Skeletal muscle satellite cell (primary cell): Measurements from ENCODE around the gene PYGM.

Source experiments
- H3K27me3 ChIP-seq: 2 replicates; pipeline ENCODE4 v1.7.0; 2013; ENCODE audit warnings: low read length; ENCODE audit not compliant: control insufficient read depth, insufficient read depth
- H3K36me3 ChIP-seq: 2 replicates; pipeline ENCODE4 v1.7.0; 2013; ENCODE audit warnings: mild to moderate bottlenecking, control low read depth, low read length; ENCODE audit not compliant: insufficient read depth
- H3K4me1 ChIP-seq: 2 replicates; pipeline ENCODE4 v1.7.0; 2013; ENCODE audit warnings: low read length; ENCODE audit not compliant: control insufficient read depth, insufficient read depth
- H3K4me2 ChIP-seq: 2 replicates; pipeline ENCODE4 v1.7.0; 2013; ENCODE audit warnings: mild to moderate bottlenecking, low read length
- H3K4me3 ChIP-seq: 2 replicates; pipeline ENCODE4 v1.7.0; 2013; ENCODE audit warnings: low read length
- H3K9ac ChIP-seq: 2 replicates; pipeline ENCODE4 v1.7.0; 2013; ENCODE audit warnings: mild to moderate bottlenecking, low read depth, low read length, moderate library complexity
- H3K9me3 ChIP-seq: replicated peaks from 2 replicates; pipeline ENCODE4 v1.7.0; 2013; ENCODE audit warnings: mild to moderate bottlenecking, control low read depth, low read length

The PYGM gene

DNA sequence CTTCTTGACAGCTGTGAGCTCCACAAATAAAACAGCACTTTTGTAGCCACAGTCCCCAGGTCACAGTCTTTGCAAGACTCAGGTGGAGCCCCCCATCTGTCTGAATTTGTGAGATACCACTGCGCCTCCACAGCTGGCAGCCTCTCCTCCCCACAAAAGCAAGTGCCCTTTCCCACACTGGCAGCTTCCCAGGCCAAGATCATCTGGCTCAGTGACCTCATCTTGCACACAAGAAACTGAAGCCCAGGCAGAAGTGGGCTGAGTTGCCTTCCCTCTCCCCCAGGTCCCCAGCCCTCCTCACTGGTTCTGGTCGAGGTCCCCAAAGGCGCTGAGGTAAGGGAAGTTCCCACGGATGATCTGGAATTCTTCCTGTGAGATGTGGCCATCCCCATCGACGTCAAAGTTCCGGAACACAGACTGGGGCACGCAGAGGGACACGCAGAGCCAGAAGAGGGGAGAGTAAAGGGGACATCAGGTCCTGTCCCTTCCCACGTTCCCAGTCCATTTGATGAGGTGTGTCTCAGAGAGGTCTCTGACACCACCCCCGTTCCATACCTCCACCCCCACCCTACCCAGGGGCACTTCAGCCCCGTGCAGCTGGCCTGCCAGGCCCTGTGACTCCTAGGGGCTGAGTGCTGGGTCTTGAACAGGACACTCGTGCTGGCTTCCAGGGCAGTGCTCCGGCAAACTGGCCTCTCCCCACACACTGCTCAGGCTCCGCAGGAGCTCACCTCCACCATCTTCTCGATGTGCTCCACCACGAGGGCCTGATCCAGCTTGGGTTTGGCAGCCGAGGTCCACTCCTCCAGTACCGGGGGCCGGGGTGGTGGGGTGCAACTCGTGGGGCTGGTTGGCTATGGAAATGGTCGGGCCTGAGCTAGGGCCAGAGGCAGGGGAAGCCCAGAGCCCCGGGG, 24.7 kb downstream of the PYGM start:
- H3K36me3 ChIP-seq = no peaks in the 10 kb centered on the region
- no peak overlapping the region for H3K9ac ChIP-seq

DNA sequence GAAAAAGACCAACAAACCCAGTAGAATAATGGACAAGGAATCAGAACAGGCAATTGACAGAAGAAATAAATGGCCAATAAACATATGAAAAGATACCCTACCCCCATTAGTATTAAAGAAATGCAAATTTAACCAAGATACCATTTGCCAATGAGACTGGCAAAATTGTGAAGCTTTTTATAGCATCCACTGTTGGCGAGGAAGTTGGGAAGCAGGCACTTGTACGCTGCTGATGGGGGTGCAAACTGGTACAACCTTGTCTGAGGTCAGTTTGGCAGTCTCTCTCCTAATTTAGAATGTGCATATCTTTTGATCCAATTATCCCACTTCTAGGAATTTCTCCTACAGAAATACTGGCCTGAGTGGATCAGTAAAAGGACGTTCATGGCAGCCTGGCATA, 28.2 kb downstream of the PYGM start:
- Histone ChIP-seq H3K36me3 (no peaks in the 10 kb centered on the region), H3K9me3 (no peaks in the 10 kb centered on the region), H3K4me1 (no peaks in the 10 kb centered on the region), H3K4me3 (no peak overlapping the region), H3K9ac (no peak overlapping the region), H3K4me2 (no peak overlapping the region), H3K27me3 (peaks cover 55% of the 10 kb centered on the region)

More for the DNA sequence above, 24.7 kb downstream of the PYGM start:
- Histone ChIP-seq H3K4me3 (no peak overlapping the region), H3K4me2 (no peak overlapping the region), H3K4me1 (no peaks in the 10 kb centered on the region), H3K9me3 (no peaks in the 10 kb centered on the region), H3K27me3 (peaks cover 45% of the 10 kb centered on the region)

DNA sequence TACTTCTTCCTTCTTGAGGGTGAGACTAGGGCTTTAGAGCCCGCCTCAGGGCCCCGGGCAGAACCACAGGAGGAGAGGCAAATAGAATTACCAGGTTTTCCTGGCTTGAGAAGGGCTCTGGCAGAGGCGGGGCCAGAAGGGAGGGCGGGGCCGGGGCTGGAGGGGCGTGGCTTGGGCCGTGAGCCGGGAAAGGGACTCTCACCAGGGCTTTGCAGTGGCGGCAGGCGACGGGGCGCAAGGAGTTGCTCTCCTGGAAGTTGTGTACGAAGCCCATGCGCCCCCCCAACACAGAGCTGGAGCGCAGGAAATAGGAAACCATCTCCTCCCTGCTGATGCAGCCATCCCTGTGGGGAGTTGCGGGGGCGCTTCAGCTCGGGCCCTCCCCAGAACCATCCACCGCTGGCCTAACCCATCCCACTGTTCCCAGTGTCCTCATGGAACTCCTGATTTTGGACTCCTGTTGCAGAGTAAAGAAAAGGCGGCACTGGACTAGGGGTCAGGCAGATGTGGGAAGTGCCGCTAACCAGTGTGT, 29.9 kb downstream of the PYGM start:
- H3K27me3 ChIP-seq = peaks cover 49% of the 10 kb centered on the region
- H3K9ac ChIP-seq = no peak overlapping the region
- H3K4me3 ChIP-seq = no peak overlapping the region
- H3K4me1 ChIP-seq = no peaks in the 10 kb centered on the region
- H3K36me3 ChIP-seq = no peaks in the 10 kb centered on the region
- H3K9me3 ChIP-seq = no peaks in the 10 kb centered on the region
- H3K4me2 ChIP-seq = no peak overlapping the region

DNA sequence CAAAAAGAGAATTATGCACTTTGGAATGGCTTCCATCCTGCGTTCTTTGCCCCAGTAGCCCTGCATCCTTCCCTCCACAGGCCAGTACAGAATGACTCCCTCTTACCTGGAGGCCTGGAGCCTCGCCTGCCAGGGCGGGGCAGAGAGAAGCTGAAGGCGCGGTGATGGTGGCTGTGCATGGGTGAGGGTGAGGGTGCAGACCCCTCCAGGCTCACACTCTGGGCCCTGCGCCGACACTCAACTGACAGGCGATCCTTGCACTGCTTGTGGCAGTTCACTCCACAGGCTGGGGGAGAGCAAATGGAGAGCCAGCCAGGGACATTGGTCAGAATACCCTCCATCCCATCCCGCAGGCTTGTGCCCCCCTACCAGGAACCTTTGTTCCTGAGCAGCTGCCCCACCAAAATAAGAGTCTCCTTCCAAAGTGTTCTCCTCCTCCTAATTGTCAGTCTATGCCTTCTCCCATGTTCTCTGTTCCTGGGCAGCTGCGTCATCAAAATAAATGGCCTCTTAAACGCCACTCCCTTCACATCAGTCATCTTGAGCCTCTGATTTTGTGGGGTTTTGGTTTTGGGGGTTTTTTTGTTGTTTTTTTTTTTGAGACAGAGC, 30.9 kb downstream of the PYGM start:
- no peaks in the 10 kb centered on the region for H3K9me3 ChIP-seq
- H3K4me2 ChIP-seq = no peak overlapping the region
- H3K36me3 ChIP-seq = no peaks in the 10 kb centered on the region
- H3K9ac ChIP-seq = no peak overlapping the region
- H3K4me1 ChIP-seq = no peaks in the 10 kb centered on the region
- H3K27me3 ChIP-seq = peaks cover 47% of the 10 kb centered on the region
- no peak overlapping the region for H3K4me3 ChIP-seq

DNA sequence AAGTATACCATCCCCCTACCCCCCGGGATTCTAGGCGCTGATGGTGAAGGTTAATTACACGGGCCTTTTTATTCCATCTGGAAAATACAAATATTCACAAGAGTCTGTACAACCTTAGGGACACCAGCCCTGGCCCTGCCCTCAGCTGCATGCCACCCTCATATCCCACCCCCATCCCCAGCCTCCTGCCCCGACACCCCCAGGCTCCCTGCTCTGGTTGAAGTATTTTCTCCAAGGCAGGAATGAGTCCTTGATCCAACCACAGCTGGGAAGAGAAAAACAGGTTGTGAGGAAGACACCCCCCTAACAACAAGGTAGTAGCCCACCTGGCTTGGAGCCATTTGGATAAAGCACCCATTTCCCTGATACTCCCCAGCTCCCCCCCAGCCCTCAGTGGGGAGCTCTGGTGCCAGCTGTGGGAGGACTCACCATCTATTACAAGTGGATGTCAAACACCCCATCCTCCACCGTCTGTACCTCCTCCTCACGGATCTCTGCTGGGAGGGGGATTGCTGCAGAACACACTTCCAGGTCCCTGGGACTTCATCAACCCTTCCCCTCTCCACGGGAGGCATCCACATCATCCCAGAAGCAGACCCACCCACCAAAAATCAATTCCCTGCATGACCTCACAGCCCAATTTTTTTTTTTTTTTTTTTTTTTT, 32.8 kb downstream of the PYGM start:
- Histone ChIP-seq H3K4me3 (no peak overlapping the region), H3K36me3 (no peaks in the 10 kb centered on the region), H3K9me3 (no peaks in the 10 kb centered on the region), H3K4me2 (no peak overlapping the region), H3K9ac (no peak overlapping the region), H3K4me1 (peaks cover 3% of the 10 kb centered on the region), H3K27me3 (peaks cover 53% of the 10 kb centered on the region)

DNA sequence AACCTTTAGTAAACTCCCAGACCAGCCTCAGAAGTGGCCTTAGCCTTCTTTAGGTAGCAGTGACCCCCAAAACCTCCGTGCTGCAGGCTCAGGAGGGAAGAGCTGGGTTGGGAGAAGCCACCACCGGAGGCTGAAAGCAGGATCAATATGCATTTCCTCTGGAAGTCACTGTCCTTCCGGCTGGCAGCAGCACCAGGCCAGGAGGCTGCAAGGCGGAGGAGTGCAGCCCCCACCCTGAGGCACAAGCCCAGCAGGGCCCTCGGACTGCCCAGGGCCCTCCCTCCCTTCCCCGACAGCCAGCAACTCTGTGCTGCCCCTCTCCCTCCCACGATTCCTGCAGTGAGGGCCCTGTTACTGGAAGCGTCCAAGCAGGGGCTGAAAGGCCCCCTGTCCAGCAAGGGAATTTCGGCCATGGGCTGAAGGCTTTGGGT, 33.5 kb downstream of the PYGM start:
- Histone ChIP-seq H3K27me3 (peaks cover 53% of the 10 kb centered on the region), H3K4me1 (peaks cover 3% of the 10 kb centered on the region), H3K9me3 (no peaks in the 10 kb centered on the region), H3K4me2 (no peak overlapping the region), H3K4me3 (no peak overlapping the region), H3K9ac (no peak overlapping the region), H3K36me3 (no peaks in the 10 kb centered on the region)

DNA sequence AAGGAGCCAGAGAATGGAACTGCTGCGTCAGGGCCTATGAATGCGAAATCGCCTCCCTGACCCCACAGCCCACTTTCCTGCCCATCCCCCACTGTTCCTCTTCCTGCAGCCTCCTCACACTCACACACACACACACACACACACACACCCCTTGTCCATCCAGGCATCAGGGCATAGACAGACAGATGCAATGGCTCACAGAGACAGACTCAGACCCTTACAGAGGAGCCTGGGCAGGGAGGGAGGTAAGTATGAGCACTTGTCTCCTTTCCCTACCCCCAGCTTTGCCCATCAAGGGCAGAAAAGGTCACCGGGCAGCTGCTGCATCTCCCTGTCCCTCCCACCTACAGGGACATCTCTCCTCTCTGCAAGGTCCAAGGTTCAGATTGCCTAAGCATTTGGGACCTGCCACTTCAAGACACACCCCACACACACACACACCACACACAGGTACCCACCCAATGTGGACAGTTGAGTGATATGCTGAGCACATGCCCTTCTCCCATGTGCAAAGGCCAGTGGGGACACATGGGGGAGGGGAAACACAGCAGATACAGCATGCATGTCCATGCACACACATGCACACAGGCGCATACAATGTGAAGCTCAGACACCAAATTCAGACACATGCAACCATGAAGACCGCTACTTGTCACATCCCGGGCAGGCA, 34.8 kb downstream of the PYGM start:
- Histone ChIP-seq H3K9me3 (no peaks in the 10 kb centered on the region), H3K4me2 (no peak overlapping the region), H3K36me3 (no peaks in the 10 kb centered on the region), H3K27me3 (peaks cover 52% of the 10 kb centered on the region), H3K4me1 (peaks cover 3% of the 10 kb centered on the region), H3K9ac (no peak overlapping the region), H3K4me3 (no peak overlapping the region)

DNA sequence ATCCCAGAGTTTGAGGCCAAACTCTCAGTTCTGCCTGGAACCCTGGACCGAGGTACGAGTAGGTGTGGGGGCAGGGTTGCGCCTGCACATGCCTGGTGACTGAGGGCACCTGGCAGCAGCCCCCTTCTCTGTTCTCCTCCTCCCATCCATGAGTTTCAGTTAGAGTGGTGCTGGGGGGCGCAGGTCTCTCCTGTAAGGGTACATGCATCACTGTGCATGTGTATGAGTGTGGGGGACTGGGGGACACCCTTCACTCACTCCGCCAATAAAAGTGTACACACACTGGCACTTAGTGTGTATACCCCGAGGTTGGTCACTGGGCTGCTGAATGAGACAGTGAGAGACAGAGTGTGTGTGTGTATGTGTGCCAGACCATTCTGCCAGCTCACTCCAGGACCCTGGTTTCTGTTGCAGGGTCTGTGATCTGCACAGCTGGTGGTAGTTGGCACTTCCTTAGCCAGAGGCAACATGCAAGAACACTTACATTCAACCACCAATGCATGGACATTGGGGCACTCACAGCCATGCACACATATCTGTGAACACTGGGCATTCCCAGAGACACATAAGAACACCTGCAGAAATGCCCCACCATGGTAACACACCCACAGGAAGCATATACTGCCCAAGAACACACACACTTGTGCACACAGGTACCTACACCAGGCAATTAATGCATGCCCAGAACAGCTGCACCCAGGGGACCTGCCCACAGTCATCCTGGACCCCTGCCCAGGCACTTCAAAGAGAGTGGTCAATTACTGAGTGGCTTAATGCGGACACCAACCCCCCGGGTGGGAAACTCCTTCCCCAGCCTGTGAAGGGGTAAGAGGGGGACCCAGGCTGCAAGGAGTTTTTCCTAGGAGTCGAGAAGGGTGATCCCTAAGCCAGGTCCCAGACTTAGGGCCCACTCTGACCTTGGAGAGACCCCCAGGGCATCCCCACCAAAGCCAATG, 35.6 kb downstream of the PYGM start:
- Histone ChIP-seq H3K9me3 (no peaks in the 10 kb centered on the region), H3K4me2 (no peak overlapping the region), H3K4me3 (no peak overlapping the region), H3K27me3 (peaks cover 51% of the 10 kb centered on the region), H3K9ac (no peak overlapping the region), H3K36me3 (no peaks in the 10 kb centered on the region), H3K4me1 (peaks cover 3% of the 10 kb centered on the region)

DNA sequence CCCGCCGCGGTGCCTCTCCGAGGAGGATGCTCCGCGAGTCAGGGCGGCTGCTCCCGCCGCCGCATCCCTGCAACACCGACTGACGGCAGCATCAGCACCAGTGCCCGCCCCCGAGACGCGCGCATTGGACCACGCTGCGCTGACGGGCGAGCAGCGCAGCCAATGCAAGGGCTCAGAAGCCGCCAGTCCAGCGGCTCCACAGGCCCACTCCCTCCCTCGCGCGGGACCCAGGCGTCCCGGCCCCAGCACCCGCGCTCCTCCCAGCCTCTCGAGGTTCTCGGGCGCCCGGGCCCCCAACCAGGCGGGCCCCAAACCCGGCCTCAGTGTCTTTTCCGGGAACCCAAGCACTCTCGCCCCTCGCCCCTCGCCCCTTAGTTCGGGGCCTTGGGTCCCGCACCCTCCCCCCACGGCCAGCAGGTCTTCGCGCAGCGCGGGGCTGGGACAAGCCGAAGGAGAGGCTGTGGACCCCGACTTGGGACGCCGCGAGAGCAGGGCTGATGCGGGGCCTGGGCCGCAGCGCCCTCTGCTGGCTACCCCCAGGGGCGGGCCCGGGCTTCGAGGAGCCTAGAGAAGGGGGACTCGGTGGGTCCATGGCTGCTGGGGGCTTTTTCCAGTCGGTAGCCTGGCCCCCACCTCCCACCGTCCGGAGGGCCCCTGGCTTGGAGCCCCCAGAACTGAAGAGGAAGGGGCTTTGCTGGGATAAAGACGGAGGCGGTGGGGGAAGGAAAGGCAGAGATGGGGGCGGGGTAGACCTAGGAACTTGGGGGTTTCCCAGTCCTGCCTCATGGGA, 36.5 kb downstream of the PYGM start, which contains the start of gene NRXN2:
Gene NRXN2 (minus strand): TSS at position 81 of the 790 bp plus-strand sequence. CDS start 9,498 bp downstream, outside the sequence.
- peak within 1 kb of the TSS; percentile 99 for H3K4me2 ChIP-seq
- no peaks in the 10 kb centered on the region for H3K9me3 ChIP-seq
- peaks cover 57% of the 10 kb centered on the region for H3K27me3 ChIP-seq
- no peaks in the 10 kb centered on the region for H3K36me3 ChIP-seq
- H3K4me1 ChIP-seq = peaks cover 3% of the 10 kb centered on the region
- peak within 1 kb of the TSS; percentile 78 for H3K4me3 ChIP-seq
- H3K9ac ChIP-seq = peak within 1 kb of the TSS; percentile 83
